ENCODE measurements around the gene LRRC52. TPM values are rescaled to one million over a fixed set of nuclear protein-coding genes. Genes with fewer than 3 reads are reported as not detected.

Gene LRRC52
- total RNA-seq, 1 donor from 2014 or later: 0.44 TPM

GRCh38 chr1:165537356-165538109 lies 6.3 kb upstream of the LRRC52 start:
- H3K4me3 ChIP-seq: no peak overlapping the region
- intact Hi-C loops (cut with DNase I): no loop called here
- DNase-seq: no peak

GRCh38 chr1:165539306-165539705 lies 4.5 kb upstream of the LRRC52 start:
- intact Hi-C loops (cut with DNase I): no loop called here
- Histone ChIP-seq H3K27ac (no peak overlapping the region), H3K36me3 (no peaks in the 10 kb centered on the region), H3K4me1 (peaks cover 7% of the 10 kb centered on the region), H3K27me3 (ENCODE audit: low read depth) (no peaks in the 10 kb centered on the region), H3K4me3 (no peak overlapping the region), H3K9me3 (no peaks in the 10 kb centered on the region)
- DNase-seq (no peak), ATAC-seq (peak in 1 of 2 donors; percentile 25)
- no peak for TF ChIP-seq CTCF (IDR thresholded peaks at IDR 0.05)

More at GRCh38 chr1:165537356-165538109, 6.3 kb upstream of the LRRC52 start:
- H3K36me3 ChIP-seq: no peaks in the 10 kb centered on the region
- TF ChIP-seq CTCF (IDR thresholded peaks at IDR 0.05): no peak
- H3K27me3 ChIP-seq (ENCODE audit: low read depth): no peaks in the 10 kb centered on the region
- no peaks in the 10 kb centered on the region for H3K4me1 ChIP-seq
- no peak overlapping the region for H3K27ac ChIP-seq
- no peaks in the 10 kb centered on the region for H3K9me3 ChIP-seq
- ATAC-seq: peak in 1 of 2 donors; percentile 29

- no peak for TF ChIP-seq CTCF (IDR thresholded peaks at IDR 0.05)
- no peak for DNase-seq
- H3K9me3 ChIP-seq: no peaks in the 10 kb centered on the region
These were observed 3.9 kb upstream of the LRRC52 start for GRCh38 chr1:165539908-165540307.

GRCh38 chr1:165542015-165542631 lies 1.7 kb upstream of the LRRC52 start:
- Histone ChIP-seq H3K4me3 (no peak overlapping the region), H3K36me3 (no peaks in the 10 kb centered on the region), H3K27ac (no peak overlapping the region), H3K27me3 (ENCODE audit: low read depth) (no peaks in the 10 kb centered on the region), H3K9me3 (no peaks in the 10 kb centered on the region), H3K4me1 (peaks cover 7% of the 10 kb centered on the region)
- intact Hi-C loops (cut with DNase I): no loop called here
- DNase-seq (no peak), ATAC-seq (no peak)
- no peak for TF ChIP-seq CTCF (IDR thresholded peaks at IDR 0.05)

More at GRCh38 chr1:165539908-165540307, 3.9 kb upstream of the LRRC52 start:
- H3K4me3 ChIP-seq: no peak overlapping the region
- no peaks in the 10 kb centered on the region for H3K36me3 ChIP-seq
- H3K27ac ChIP-seq: no peak overlapping the region
- peaks cover 7% of the 10 kb centered on the region for H3K4me1 ChIP-seq
- no peak for ATAC-seq
- H3K27me3 ChIP-seq (ENCODE audit: low read depth): no peaks in the 10 kb centered on the region
- intact Hi-C loops (cut with DNase I): no loop called here

GRCh38 chr1:165542647-165543046 lies 1.2 kb upstream of the LRRC52 start:
- intact Hi-C loops (cut with DNase I): no loop called here
- TF ChIP-seq CTCF (IDR thresholded peaks at IDR 0.05): no peak
- Histone ChIP-seq H3K4me1 (peaks cover 7% of the 10 kb centered on the region), H3K9me3 (no peaks in the 10 kb centered on the region), H3K36me3 (no peaks in the 10 kb centered on the region), H3K4me3 (no peak overlapping the region), H3K27ac (no peak overlapping the region), H3K27me3 (ENCODE audit: low read depth) (no peaks in the 10 kb centered on the region)
- DNase-seq: no peak
- ATAC-seq: no peak

Data from lower lobe of right lung (tissue), 2 donors.